OCI-LY1 (cell line): ENCODE measurements around the gene HPCAL4.

ENCODE experiments used
- H2AFZ ChIP-seq: fragments of 200-600 bp; sonication (generic), shearing (Covaris generic); 2 replicates; pipeline ENCODE4 v1.6.0; 2014; ENCODE audit warnings: antibody characterized with exemption, mild to moderate bottlenecking, low read length
- H3F3A ChIP-seq: fragments of 200-600 bp; sonication (generic), shearing (Covaris generic); 2 replicates; pipeline ENCODE4 v1.6.0; 2014; ENCODE audit warnings: mild to moderate bottlenecking, antibody characterized with exemption, low read length, moderate library complexity; ENCODE audit not compliant: insufficient read depth
- H3K27ac ChIP-seq: fragments of 200-600 bp; sonication (generic); 2 replicates; pipeline ENCODE4 v1.5.1; 2014; ENCODE audit warnings: low read length, mixed run types, mild to moderate bottlenecking, low read depth; ENCODE audit not compliant: poor library complexity, severe bottlenecking
- H3K27me3 ChIP-seq: fragments of 200-600 bp; sonication (generic); 2 replicates; pipeline ENCODE4 v1.6.0; 2014; ENCODE audit warnings: antibody characterized with exemption, mild to moderate bottlenecking, low read length, moderate library complexity; ENCODE audit not compliant: insufficient read depth
- H3K36me3 ChIP-seq: fragments of 200-600 bp; sonication (generic); 2 replicates; pipeline ENCODE4 v1.6.1; 2014; ENCODE audit warnings: mild to moderate bottlenecking, antibody characterized with exemption, low read length, moderate library complexity, mixed read lengths; ENCODE audit not compliant: insufficient read depth
- H3K4me1 ChIP-seq: fragments of 200-600 bp; sonication (generic); 2 replicates; pipeline ENCODE4 v1.5.1; 2014; ENCODE audit warnings: mild to moderate bottlenecking, low read length, moderate library complexity; ENCODE audit not compliant: insufficient read depth, severe bottlenecking
- H3K4me2 ChIP-seq: fragments of 200-600 bp; sonication (generic), shearing (Covaris generic); 2 replicates; pipeline ENCODE4 v1.6.1; 2014; ENCODE audit warnings: low read length
- H3K4me3 ChIP-seq: fragments of 200-600 bp; sonication (generic); 2 replicates; pipeline ENCODE4 v1.5.1; 2014; ENCODE audit warnings: low read length, low read depth, mild to moderate bottlenecking, mixed read lengths; ENCODE audit not compliant: poor library complexity, severe bottlenecking
- H3K79me2 ChIP-seq: fragments of 200-600 bp; shearing (Covaris generic); 2 replicates; pipeline ENCODE4 v1.6.1; 2016; ENCODE audit warnings: mixed run types, low read length, mixed read lengths; ENCODE audit not compliant: insufficient read depth
- H3K9ac ChIP-seq: fragments of 200-600 bp; sonication (generic), shearing (Covaris generic); 2 replicates; pipeline ENCODE4 v1.6.1; 2014; ENCODE audit warnings: mild to moderate bottlenecking, low read length, mixed read lengths
- H3K9me2 ChIP-seq: fragments of 200-600 bp; sonication (generic), shearing (Covaris generic); 2 replicates; pipeline ENCODE4 v1.6.1; 2014; ENCODE audit warnings: low read depth, mild to moderate bottlenecking, low read length, mixed read lengths
- H3K9me3 ChIP-seq: fragments of 200-600 bp; shearing (Covaris generic); 2 replicates; pipeline ENCODE4 v1.6.1; 2014; ENCODE audit warnings: low read length, mixed read lengths
- H4K20me1 ChIP-seq: fragments of 200-600 bp; sonication (generic), shearing (Covaris generic); 2 replicates; pipeline ENCODE4 v1.6.0; 2016; ENCODE audit warnings: mild to moderate bottlenecking, low read length; ENCODE audit not compliant: insufficient read depth
- CTCF ChIP-seq: fragments of 200-600 bp; sonication (generic), shearing (Covaris generic); IDR thresholded peaks from 2 replicates; pipeline ENCODE4 v1.5.1; 2017; ENCODE audit warnings: mild to moderate bottlenecking, antibody characterized with exemption, low read length, moderate library complexity, mixed read lengths
- EZH2 ChIP-seq: fragments of 200-600 bp; sonication (generic), shearing (Covaris generic); IDR thresholded peaks from 2 replicates; pipeline ENCODE4 v1.8.0; 2017; ENCODE audit warnings: borderline replicate concordance, mixed run types, mild to moderate bottlenecking, antibody characterized with exemption, low read length, moderate library complexity, mixed read lengths

Gene HPCAL4

GRCh38 chr1:39696448-39696847, 5.2 kb upstream of the HPCAL4 start:
- Histone ChIP-seq H3K4me1 (peaks cover 3% of the 10 kb centered on the region), H3F3A (no peaks in the 10 kb centered on the region), H3K27ac (no peak overlapping the region), H3K4me3 (no peak overlapping the region), H2AFZ (no peak overlapping the region), H3K27me3 (no peaks in the 10 kb centered on the region), H3K79me2 (no peaks in the 10 kb centered on the region), H3K9ac (no peak overlapping the region), H4K20me1 (no peaks in the 10 kb centered on the region), H3K9me2 (no peaks in the 10 kb centered on the region), H3K4me2 (no peak overlapping the region), H3K9me3 (no peaks in the 10 kb centered on the region), H3K36me3 (no peaks in the 10 kb centered on the region)
- TF ChIP-seq EZH2 (no peak), CTCF (no peak)

- Histone ChIP-seq H3K9me2 (no peaks in the 10 kb centered on the region), H3K4me1 (peaks cover 5% of the 10 kb centered on the region), H3K27ac (no peak overlapping the region), H3K9ac (no peak overlapping the region), H3K4me2 (no peak overlapping the region), H3K79me2 (no peaks in the 10 kb centered on the region), H3K4me3 (no peak overlapping the region), H3K27me3 (no peaks in the 10 kb centered on the region), H3K9me3 (no peaks in the 10 kb centered on the region), H3F3A (no peaks in the 10 kb centered on the region), H4K20me1 (no peaks in the 10 kb centered on the region), H3K36me3 (no peaks in the 10 kb centered on the region), H2AFZ (no peak overlapping the region)
- TF ChIP-seq CTCF (no peak), EZH2 (no peak)
Observed at GRCh38 chr1:39695016-39695415, 3.8 kb upstream of the HPCAL4 start.

DNA sequence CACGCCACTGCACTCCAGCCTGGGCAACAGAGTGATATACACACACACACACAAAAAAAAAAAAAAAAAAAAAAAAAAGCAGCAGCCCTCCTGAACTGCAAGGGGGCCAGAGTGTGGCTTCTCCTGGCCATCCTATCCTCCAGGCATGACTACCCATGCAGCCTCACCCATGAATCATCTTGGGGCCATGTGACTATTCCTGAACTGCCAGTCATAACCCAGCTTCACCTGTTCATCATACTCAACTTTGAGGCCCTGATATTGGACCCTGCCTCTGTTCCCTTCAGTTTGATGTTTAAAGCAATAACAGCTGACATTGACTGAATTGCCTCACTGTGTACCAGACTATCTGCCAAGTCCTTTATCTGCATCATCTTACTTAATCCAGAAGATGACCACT, 2.8 kb upstream of the HPCAL4 start:
- H3K27ac ChIP-seq = no peak overlapping the region
- TF ChIP-seq EZH2 (no peak), CTCF (no peak)
- no peaks in the 10 kb centered on the region for H3F3A ChIP-seq
- no peaks in the 10 kb centered on the region for H3K27me3 ChIP-seq
- H4K20me1 ChIP-seq = no peaks in the 10 kb centered on the region
- peaks cover 5% of the 10 kb centered on the region for H3K4me1 ChIP-seq
- H3K4me3 ChIP-seq = no peak overlapping the region
- H3K36me3 ChIP-seq = no peaks in the 10 kb centered on the region
- no peaks in the 10 kb centered on the region for H3K79me2 ChIP-seq
- H3K9me3 ChIP-seq = no peaks in the 10 kb centered on the region
- no peak overlapping the region for H3K4me2 ChIP-seq
- no peaks in the 10 kb centered on the region for H3K9me2 ChIP-seq
- H2AFZ ChIP-seq = no peak overlapping the region
- no peak overlapping the region for H3K9ac ChIP-seq
